ENCODE results near the gene KCNN3. TPM values are rescaled to one million over a fixed set of nuclear protein-coding genes. Genes with fewer than 3 reads are reported as not detected.

KCNN3 gene
- total and polyA plus RNA-seq, 2 of the 8 experiments (the other 6 are each of a cell fraction or from before 2014, with no cell fraction given) = 2.8 to 3.7 TPM

GRCh38 chr1:154832384-154832783 lies 37.7 kb downstream of the KCNN3 start:
- H2BK120ac ChIP-seq (replicated peaks; ENCODE audit: low read depth, low read length) = no peak overlapping the region
- no peaks in the 10 kb centered on the region for H3K36me3 ChIP-seq (ENCODE audit: control insufficient read depth in 2 of 4, insufficient read depth in 4 of 4, low read length in 3 of 4)
- POLR2A ChIA-PET (ENCODE audit: partially characterized antibody) = no interaction called here
- H4K5ac ChIP-seq (ENCODE audit: insufficient read length, low read depth, low read length) = no peak overlapping the region
- no peaks in the 10 kb centered on the region for H3K27me3 ChIP-seq (replicated peaks in 1 of 4; ENCODE audit: control insufficient read depth in 3 of 4, extremely low read depth in 1 of 4, insufficient read depth in 3 of 4, low read length in 3 of 4)
- no peaks in the 10 kb centered on the region for H3K9me3 ChIP-seq (ENCODE audit: insufficient read depth in 2 of 2, low read depth in 1 of 2, low read length in 1 of 2)
- H3K27ac ChIP-seq (ENCODE audit: low read depth, low read length) = no peak overlapping the region
- CTCF ChIA-PET (ENCODE audit: partially characterized antibody) = interaction anchor here (0.8 to 3.1 kb wide), 9 partner anchors 9 to 46 kb away, joined by 3 to 14 read pairs (median 3); no protein-coding TSS in a partner anchor
- no peak overlapping the region for H3K56ac ChIP-seq (replicated peaks; ENCODE audit: insufficient read length, low read depth, low read length)
- H2AFZ ChIP-seq (ENCODE audit: low read length) = no peak overlapping the region
- no peak for DNase-seq (ENCODE audit: low read depth in 1 of 2, low spot score in 2 of 2)
- H3K23me2 ChIP-seq (ENCODE audit: low read depth, low read length) = no peaks in the 10 kb centered on the region
- no peak overlapping the region for H2BK5ac ChIP-seq (ENCODE audit: low read depth, low read length)
- no peak overlapping the region; a peak in 1 of 4 replicates for H3K4me2 ChIP-seq (ENCODE audit: insufficient read depth in 1 of 2, low read depth in 2 of 2, low read length in 2 of 2)
- no peaks in the 10 kb centered on the region; a peak in 1 of 7 replicates for H3K4me1 ChIP-seq (replicated peaks in 1 of 4; ENCODE audit: control insufficient read depth in 3 of 4, insufficient read depth in 4 of 4, low read length in 3 of 4)
- H2AK5ac ChIP-seq (ENCODE audit: low read depth, low read length) = no peak overlapping the region
- no peak overlapping the region for H2BK12ac ChIP-seq (ENCODE audit: low read depth, low read length)
- no peaks in the 10 kb centered on the region for H4K20me1 ChIP-seq (replicated peaks in 1 of 2; ENCODE audit: control insufficient read depth in 1 of 2, insufficient read depth in 2 of 2, low read length in 2 of 2)
- H4K91ac ChIP-seq (replicated peaks; ENCODE audit: insufficient read length, low read length) = no peak overlapping the region
- H3K79me1 ChIP-seq (ENCODE audit: low read depth, low read length) = no peaks in the 10 kb centered on the region
- no peak overlapping the region for H2BK15ac ChIP-seq (ENCODE audit: low read length)
- H4K8ac ChIP-seq (ENCODE audit: extremely low read depth, insufficient read depth, low read length) = no peak overlapping the region
- H3K14ac ChIP-seq (ENCODE audit: insufficient read length) = no peak overlapping the region
- H3K4me3 ChIP-seq (ENCODE audit: extremely low read depth in 1 of 4, insufficient read depth in 2 of 4, low read depth in 3 of 4, low read length in 4 of 4) = no peak overlapping the region
- no peak overlapping the region for H3K18ac ChIP-seq (ENCODE audit: extremely low read depth, low read length)
- H3K9ac ChIP-seq (replicated peaks in 1 of 4; ENCODE audit: extremely low read depth in 1 of 4, low read depth in 3 of 4, low read length in 3 of 4) = no peak overlapping the region
- H2BK20ac ChIP-seq (ENCODE audit: low read length) = no peak overlapping the region
- no peak for FAIRE-seq
- H3K23ac ChIP-seq (ENCODE audit: insufficient read length) = no peak overlapping the region
- no peak overlapping the region for H3K4ac ChIP-seq (replicated peaks; ENCODE audit: insufficient read length, low read depth, low read length)
- no peaks in the 10 kb centered on the region for H3K79me2 ChIP-seq (ENCODE audit: control insufficient read depth in 1 of 2, insufficient read depth in 2 of 2, low read length in 2 of 2)
- 95% methylated on average over 2 of the region's 2 CpGs; no CpG with 5 or more reads in 1 of the 2 experiments for WGBS, 2 experiments (ENCODE audit: extremely low coverage in 1 of 2, insufficient coverage in 1 of 2, insufficient read length in 1 of 2, insufficient replicate concordance in 2 of 2, low coverage in 1 of 2, low lambda C conversion rate in 2 of 2, missing lambda C conversion rate in 1 of 2)
- no peak for TF ChIP-seq ASH2L (IDR thresholded peaks at IDR 0.05; ENCODE audit: low read length)
- TF ChIP-seq CHD1 (IDR thresholded peaks at IDR 0.05; ENCODE audit: low read depth, low read length) = no peak
- no peak for TF ChIP-seq JUN (IDR thresholded peaks at IDR 0.05; ENCODE audit: low read depth, low read length)
- no peak for TF ChIP-seq CBX8 (IDR thresholded peaks at IDR 0.05; ENCODE audit: borderline replicate concordance, low read depth, low read length)
- no peak for TF ChIP-seq CTBP2 (IDR thresholded peaks at IDR 0.05; ENCODE audit: borderline replicate concordance, insufficient read depth, insufficient read length, low read length)
